Heart left ventricle (tissue), 13 donors: ENCODE measurements around the gene JUN.

Source experiments
- POLR2A ChIP-seq, 2 donors: fragments of 450-650 bp; IDR thresholded peaks; one replicate each; pipeline ENCODE4 v1.6.1; 2017; ENCODE audit warnings: antibody characterized with exemption in 2 of 2, mild to moderate bottlenecking in 2 of 2, moderate library complexity in 2 of 2
- TF ChIP-seq, protein P1 (sequence below), 12 donors: fragments of 200-600 bp; sonication (generic) in 4 of 12; IDR thresholded peaks; one replicate each; pipeline versions ENCODE4 v1.5.0 to v1.8.0; 2018 to 2022; ENCODE audit warnings: antibody characterized with exemption in 12 of 12, mild to moderate bottlenecking in 5 of 12
- donor health status: ischemic (EF 13 %, LVEDD 7.1; RV severe dilation, severe dysfunction).
- donor health status: DM: no; HTN: yes; CAD: no.
- donor health status: DM: no; HTN: no; CAD: no.
- donor health status: ischemic (EF 25% LVEDD 6.9; RV normal size, moderate dysfunction).
- donor health status: ischemic (EF 25% LVEDD 5.7; RV mildly dilated, moderate dysfunction).
- donor health status: ischemic (EF 35%, LVEDD 5.7; RV mildly dilated, moderate dysfunction).
- donor health status: nonischemic (EF 11% LVEDD 7.7; RV severe dilation, severe dysfunction).
- donor health status: DM: yes; HTN: yes; CAD: no.
- donor health status: PGD.
- donor health status: ischemic (EF 29% LVEDD 5.4; RV normal size, mild dysfunction).
- donor health status: nonischemic (EF 23%, LVEDD 6.1; RV moderate dilation, normal function).

DNA sequence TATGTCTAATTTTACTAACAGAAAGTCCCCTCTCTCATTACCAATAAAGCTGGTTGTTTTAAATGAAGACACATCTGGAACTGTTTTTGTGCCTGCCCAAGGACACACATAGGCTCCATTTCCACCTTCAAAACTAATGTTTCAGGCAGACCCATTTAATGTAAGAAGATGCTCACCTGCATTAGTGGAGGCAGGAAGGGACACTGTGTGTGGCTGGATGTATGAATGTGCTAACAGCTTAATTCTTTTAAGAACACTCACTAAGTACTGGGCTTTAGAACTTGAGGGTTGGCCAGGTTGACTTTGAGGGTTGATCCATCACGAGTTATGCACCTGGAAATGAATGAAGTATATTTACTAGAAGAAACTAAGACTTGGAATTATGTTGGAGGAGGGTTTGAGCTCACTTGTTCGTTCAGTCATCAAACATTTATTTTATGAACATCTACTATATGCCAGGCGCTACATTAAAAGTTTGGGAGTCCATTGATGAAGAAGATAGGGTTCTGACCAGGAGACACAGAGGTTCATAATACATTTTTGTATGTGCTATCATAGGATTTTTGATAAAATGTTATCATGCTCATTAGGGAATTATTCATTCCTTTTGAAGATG lies 5.4 kb downstream of the JUN start:
- TF ChIP-seq, protein P1, sequence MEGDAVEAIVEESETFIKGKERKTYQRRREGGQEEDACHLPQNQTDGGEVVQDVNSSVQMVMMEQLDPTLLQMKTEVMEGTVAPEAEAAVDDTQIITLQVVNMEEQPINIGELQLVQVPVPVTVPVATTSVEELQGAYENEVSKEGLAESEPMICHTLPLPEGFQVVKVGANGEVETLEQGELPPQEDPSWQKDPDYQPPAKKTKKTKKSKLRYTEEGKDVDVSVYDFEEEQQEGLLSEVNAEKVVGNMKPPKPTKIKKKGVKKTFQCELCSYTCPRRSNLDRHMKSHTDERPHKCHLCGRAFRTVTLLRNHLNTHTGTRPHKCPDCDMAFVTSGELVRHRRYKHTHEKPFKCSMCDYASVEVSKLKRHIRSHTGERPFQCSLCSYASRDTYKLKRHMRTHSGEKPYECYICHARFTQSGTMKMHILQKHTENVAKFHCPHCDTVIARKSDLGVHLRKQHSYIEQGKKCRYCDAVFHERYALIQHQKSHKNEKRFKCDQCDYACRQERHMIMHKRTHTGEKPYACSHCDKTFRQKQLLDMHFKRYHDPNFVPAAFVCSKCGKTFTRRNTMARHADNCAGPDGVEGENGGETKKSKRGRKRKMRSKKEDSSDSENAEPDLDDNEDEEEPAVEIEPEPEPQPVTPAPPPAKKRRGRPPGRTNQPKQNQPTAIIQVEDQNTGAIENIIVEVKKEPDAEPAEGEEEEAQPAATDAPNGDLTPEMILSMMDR (IDR thresholded peaks at IDR 0.05): no peak
- TF ChIP-seq POLR2A (IDR thresholded peaks at IDR 0.05): no peak
